ENCODE results near the gene WASHC3.
"Not testable (repeated sequence)": the region's sequence is repeated elsewhere in the genome, so short reads cannot be mapped to it uniquely, and the experiment has no call there.

The WASHC3 gene

DNA sequence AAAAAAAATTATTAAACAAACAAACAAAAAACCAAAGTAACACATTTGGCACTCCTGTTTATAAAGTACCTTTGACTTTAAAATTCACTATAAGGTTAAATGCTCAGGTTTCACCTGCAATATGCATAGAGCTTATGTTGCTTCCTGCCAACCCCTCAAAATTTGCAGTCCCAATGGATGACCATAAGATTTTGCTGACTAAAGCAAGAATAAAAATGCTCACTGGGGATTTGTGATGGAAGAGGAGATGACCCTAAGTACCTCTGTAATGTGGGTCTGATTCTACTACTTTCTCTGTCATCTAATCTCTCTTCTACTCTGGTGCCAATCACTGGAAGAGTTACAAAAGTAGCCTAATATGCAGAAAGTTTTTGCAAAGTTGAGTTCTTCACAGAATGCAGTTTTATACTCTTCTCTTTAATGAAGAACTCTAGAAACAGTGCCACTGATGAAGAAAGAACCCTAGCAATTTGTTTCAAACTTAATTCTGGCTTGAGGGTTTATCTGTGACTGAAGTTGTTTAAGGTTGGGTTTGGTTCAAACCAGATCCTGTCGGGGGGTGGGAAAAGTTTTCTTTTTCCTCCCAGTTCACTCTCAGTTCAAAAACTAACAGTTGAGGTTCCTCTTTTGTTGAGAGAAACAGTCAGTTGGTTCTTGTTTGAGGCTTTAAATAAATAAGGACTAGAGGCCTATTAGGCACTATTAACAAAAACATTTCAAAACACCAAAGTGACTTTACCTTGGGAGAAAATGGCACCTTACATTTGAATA is 10.9 kb downstream of the WASHC3 start:
- no peak for DNase-seq

DNA sequence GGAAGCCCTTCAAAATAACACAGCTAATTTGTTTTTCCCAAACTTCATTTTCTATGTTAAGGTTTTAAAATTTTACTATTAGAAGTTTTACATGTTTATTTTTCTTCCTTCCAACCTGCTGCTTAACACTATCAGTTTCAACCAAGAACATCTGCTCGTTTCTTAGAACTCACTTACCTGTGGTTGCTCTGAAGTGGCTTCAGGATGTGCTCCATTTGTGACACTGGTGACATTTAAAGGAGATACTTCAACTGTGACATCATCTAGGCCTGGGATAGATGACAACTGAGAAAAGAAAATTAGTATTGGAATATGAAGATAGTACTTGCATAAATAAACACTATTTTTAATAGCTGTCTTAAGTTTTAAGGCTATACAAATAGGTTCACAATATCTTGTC is 17.9 kb downstream of the WASHC3 start:
- no peak for DNase-seq

DNA sequence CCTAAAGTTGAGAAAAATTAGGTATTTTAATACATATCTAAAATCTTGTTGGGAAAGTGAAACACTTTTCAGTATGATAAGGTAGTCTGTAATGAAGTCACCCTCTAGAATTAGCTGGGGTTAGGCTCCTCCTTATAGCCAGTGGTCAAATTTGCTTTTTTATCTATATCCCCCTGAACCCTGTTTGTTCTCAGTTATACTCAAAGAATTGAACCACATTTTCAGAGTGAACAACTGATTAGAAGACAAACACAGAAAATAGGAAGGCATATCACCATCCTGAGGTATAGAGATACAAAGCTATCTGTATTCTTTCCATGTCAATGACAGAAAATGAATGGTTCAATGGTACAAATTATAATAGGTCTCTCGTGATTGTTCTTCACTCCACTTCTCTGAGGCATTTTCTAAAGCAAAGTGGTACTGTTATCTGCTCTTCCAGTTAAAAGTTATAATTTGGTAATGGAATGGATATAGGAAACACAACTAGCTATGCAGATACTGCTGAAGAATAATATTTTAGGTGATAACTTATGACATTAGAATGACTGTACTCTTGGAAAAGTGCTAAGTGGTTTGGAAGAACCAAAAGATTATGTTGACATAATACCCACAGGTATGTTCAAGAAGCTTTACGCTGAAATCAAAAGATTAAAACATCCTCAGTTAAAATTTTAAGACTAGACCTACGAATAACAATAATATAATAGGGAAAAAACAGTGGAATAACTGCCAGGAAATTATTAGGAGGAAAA is 27.6 kb downstream of the WASHC3 start:
- DNase-seq = no peak

- no peak for DNase-seq
Observed at GRCh38 chr12:102031852-102032251, 29.9 kb downstream of the WASHC3 start.

- no peak for DNase-seq
Observed at GRCh38 chr12:102029141-102029540, 32.6 kb downstream of the WASHC3 start.

GRCh38 chr12:102026728-102027127 is 35.1 kb downstream of the WASHC3 start:
- no peak for DNase-seq

DNA sequence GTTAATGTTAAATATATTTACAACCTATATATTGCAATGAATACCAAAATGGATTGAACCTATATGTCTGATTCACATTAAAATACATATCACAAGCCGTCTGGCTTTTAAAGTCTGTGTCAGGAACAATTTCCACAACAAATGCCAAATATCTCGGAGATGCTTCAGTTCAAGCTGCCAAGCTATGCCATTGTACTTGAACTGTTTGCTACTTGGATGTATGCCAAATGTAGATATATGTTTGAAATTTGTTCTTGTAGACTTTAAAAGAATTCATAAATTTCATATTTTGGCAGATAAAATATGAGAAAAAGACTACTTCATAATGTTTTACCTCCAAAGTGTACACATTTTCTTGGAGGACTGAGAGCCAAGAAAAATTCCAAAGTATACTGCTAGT is 37.0 kb downstream of the WASHC3 start:
- DNase-seq = no peak

DNA sequence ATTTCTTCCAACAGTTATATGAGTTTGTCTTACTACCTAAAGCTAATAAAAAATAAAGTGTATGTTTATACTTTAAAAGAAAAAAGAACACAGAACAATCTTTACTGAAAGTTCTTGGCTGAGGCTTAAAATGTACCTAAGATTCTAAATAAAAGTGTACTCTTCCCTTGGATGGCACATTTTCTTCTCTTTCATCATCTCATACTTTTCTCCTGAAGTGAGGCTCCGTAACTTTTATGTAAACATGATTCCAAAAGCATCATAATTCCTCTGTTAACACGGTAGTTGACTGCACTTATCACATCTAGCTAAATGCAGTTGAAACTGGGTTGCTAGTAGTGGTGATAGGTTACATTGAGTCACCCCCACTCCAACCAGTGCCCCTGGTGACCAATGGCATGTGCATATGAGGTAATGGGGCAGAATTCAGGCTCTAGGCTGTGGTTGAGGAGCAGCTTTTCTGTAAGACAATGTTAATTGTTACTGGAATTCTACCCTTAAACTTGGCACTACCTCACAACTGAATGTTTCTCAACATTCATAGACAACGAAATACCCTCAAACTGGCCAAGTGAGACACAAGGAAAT is 38.4 kb downstream of the WASHC3 start:
- DNase-seq = no peak

DNA sequence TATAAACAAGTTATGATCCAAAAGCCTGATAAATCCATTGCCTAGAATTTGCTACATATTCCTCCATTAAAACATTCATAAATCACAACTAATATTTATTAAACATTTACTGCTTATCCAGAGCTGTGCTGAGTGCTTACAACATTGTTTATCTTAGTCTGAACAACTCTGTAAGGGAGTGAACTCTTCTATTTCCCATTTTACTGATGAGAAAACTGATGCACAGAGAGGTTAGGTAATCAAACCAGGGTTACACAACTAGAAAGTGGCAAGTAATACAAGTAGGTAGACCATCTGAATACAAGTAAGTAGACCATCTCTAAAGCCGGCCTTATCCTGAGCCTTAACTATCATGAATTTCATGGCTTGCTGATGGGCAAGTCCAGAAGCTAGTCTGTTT is 39.5 kb downstream of the WASHC3 start:
- no peak for DNase-seq

GRCh38 chr12:102021540-102022246 is 40.1 kb downstream of the WASHC3 start:
- DNase-seq = no peak

DNA sequence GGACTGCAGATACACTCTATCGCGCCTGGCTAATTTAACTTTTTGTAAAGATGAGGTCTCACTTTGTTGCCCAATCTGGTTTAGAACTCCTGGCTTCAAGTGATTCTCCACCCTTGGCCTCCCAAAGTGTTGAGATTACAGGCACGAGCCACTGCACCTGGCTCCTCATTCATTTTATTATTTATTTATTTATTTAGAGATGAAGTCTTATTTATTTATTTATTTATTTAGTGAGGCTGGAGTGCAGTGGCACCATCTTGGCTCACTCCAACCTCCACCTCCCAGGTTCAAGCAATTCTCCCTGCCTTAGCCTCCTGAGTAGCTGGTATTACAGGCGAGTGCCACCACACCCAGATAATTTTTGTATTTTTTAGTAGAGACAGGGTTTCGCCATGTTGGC is 43.2 kb downstream of the WASHC3 start:
- not testable (repeated sequence) for DNase-seq

GRCh38 chr12:102016472-102016871 is 45.3 kb downstream of the WASHC3 start:
- DNase-seq = no peak

DNA sequence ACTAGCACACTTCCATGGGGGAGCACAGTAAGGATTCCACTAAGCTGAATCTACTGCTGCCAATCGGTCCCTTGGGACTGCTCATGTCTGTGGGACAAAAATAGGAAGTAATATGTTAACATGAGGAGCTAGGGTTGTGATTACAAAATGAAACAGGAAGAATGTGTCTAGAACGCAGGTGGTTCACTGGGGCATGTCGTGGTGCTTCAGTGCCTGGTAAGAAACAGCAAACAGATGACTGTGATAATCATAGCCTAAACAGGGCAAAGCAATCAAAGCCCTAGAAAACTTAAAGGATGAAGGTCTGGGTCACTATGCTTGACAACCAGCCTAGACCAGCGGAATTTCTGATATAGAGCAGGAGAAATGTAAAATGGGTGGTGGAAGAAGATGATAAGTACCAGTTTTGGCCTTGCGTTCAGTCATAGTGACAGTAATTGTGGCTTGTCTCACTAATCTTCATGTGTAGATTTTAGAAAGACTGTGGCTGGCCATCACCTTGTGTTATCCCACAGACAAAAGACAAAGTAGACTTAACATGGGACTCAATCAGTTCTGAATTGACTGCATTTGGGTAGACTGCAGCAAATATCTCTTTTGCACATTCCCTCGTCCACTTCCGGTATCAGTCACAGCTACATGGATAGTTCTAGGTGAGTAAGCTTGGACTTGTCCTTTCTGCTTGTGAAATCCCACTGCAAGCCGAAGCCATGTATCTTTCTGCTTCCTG is 51.4 kb downstream of the WASHC3 start:
- DNase-seq = no peak

GRCh38 chr12:102009796-102010195 is 52.0 kb downstream of the WASHC3 start:
- no peak for DNase-seq

DNA sequence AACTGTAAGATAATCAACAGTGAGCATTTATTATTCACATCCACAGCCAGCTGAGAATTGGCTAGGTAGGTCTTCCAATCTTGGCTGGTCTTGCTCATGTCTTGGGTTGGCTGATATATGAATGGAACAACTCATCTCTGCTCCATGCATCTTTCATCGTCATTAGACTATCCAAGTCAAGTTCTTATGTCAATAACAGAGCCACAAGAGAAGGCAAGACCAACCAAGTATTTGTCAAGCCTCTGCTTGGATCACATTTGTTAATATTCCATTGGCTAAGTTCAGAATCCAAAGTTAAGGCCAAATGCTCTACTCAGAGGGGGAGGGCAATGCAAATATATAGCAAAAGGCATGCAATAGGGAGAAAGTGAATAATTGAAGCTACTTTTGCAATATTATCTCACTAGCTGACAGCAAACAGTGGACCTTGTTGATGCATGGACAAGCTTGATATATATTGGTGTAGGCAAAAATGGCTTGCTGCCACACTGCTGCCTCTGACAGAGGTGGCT is 53.1 kb downstream of the WASHC3 start:
- DNase-seq = no peak

DNA sequence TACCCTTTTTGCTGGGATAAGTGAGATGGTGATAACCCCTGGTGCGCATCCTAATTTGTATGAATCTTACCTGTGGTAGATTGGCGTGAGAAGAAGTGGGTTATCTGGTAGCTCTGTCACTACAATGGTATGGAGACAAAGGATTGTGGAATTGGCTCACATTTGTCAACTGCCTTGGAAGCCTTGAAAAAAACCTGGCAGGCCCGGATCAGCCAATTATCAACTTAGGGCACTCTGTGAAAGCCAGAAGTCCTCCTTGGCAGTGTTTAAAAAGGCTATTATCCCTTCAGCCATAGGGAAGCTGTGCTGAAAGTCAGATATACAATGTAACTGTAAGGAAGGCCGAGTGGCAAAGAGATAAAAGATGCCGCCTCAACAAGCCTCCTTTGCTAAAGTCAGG is 56.5 kb downstream of the WASHC3 start:
- DNase-seq = no peak

- no peak for DNase-seq
Observed at GRCh38 chr12:101997102-101997501, 64.7 kb downstream of the WASHC3 start.

DNA sequence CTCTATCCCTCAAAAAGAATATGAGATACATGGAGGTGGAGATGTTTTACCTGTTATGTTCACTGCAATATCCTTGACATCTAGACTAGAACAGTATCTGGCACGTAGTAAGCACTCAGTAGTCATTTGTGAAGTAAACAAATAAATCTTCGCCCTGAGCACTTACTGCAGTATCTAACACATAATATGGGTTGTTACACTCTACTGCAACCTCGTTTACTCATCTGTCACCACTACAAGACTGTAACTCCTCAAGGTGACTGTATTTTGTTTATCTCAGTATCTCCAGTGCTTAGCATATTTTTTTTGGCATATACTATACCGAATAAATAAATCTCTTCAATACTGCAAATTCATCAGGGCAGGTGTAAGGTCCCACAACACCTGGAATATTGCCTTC is 66.1 kb downstream of the WASHC3 start:
- DNase-seq = no peak

GRCh38 chr12:101992091-101992490 is 69.7 kb downstream of the WASHC3 start:
- no peak for DNase-seq

DNA sequence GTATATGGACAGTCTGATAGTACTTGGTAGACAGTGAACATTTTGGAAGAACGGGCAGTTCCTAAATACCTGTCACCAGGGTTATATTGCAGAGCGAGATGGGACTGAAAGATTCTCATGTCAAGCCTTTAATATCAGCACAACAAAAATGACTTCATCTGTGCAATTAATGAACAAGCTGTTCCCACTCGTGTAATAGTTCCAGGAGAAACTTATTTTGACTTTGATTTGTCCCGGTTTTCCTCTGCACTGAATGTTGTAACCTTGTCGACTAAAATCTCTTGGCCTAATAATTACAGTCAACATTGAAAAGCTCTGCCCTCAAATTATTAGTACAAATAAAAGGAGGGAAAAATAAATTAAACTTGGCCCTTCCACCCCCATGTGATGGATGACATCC is 79.5 kb downstream of the WASHC3 start:
- DNase-seq = no peak

DNA sequence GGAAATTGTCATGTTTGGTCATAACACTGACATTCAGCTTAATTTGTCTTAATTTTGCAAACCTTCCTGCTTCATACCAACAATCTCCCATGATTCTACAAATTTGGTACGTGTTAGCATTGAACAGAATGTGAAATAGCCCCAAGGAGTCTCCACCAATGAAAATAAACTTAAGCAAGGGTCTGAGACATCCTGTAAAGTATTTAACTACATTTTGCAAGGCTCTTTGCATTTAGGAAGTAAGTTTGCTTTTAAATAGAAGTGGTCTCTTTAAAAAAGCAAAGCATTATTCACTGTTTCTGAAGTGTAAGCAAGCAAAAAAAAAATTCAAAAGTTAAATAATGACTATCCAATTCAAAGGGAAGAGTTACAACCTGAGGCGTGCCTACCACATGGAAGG is 79.9 kb downstream of the WASHC3 start:
- no peak for DNase-seq

GRCh38 chr12:101968770-101969169 is 93.0 kb downstream of the WASHC3 start:
- no peak for DNase-seq

DNA sequence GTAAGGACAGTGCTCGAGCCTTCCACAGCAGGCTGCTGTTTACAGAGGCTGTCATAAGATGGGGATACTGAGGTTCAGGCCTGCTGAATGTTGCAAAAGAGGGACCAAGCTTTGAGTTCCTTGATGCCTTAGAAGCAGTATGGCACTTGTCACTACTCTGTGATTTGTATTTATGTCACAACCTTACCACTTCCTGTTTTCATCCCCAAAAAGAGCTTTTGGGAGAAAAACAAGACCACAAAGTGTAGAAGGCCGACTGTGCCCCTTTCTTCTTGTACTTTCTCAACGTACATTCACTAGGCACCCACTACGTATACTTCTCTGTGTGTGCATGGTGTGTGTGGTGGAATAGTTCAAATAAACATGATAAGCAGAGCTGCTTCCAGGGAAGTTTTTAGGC is 94.3 kb downstream of the WASHC3 start:
- no peak for DNase-seq

All from amniotic stem cell (primary cell).